Ramos (cell line): Measurements from ENCODE around the gene RAB44.

Experiments
- in situ Hi-C: fragments of 300-500 bp; cut with MboI; formaldehyde crosslinking; loops from one replicate; pipeline ENCODE4 v1.14.3; 2022; ENCODE audit warnings: low sequenced_read_pairs; ENCODE audit not compliant: unreplicated experiment

Gene RAB44

GRCh38 chr6:36685166-36685924 lies 12.3 kb upstream of the RAB44 start:
- in situ Hi-C loops: no loop called here

DNA sequence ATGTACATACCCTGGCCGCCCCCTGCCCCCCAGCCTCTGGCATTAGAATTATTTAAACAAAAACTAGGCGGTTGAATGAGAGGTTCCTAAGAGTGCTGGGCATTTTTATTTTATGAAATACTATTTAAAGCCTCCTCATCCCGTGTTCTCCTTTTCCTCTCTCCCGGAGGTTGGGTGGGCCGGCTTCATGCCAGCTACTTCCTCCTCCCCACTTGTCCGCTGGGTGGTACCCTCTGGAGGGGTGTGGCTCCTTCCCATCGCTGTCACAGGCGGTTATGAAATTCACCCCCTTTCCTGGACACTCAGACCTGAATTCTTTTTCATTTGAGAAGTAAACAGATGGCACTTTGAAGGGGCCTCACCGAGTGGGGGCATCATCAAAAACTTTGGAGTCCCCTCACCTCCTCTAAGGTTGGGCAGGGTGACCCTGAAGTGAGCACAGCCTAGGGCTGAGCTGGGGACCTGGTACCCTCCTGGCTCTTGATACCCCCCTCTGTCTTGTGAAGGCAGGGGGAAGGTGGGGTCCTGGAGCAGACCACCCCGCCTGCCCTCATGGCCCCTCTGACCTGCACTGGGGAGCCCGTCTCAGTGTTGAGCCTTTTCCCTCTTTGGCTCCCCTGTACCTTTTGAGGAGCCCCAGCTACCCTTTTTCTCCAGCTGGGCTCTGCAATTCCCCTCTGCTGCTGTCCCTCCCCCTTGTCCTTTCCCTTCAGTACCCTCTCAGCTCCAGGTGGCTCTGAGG lies 11.5 kb upstream of the RAB44 start:
- in situ Hi-C loops: no loop called here

- in situ Hi-C loops: no loop called here
Observed at GRCh38 chr6:36686668-36687513, 10.7 kb upstream of the RAB44 start.

- in situ Hi-C loops: no loop called here
Observed at GRCh38 chr6:36688063-36688738, 9.4 kb upstream of the RAB44 start.

- in situ Hi-C loops: no loop called here
Observed at GRCh38 chr6:36688739-36689075, 8.9 kb upstream of the RAB44 start.

DNA sequence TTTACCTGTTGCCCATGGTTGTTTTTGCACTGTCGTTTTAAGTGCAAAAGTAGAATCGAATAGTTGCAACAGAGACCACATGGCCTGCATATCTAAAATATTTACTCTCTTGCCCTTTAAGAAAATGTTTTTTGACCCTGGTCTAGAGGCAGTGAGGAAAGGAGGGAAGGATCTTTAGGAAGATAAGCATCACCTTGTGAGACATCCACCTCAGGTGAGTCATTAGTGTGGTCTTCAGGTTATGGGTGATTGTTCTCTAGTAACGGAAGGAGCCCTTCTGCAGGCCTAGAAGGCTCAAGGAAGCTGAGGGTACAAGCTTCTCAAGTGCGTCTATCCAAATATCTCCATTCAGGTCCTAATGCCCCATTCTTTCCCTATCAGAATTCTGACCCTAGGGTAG lies 6.6 kb upstream of the RAB44 start:
- in situ Hi-C loops: no loop called here

- in situ Hi-C loops: no loop called here
Observed at GRCh38 chr6:36691612-36692011, 6.0 kb upstream of the RAB44 start.

- in situ Hi-C loops: no loop called here
Observed at GRCh38 chr6:36692220-36692619, 5.4 kb upstream of the RAB44 start.

DNA sequence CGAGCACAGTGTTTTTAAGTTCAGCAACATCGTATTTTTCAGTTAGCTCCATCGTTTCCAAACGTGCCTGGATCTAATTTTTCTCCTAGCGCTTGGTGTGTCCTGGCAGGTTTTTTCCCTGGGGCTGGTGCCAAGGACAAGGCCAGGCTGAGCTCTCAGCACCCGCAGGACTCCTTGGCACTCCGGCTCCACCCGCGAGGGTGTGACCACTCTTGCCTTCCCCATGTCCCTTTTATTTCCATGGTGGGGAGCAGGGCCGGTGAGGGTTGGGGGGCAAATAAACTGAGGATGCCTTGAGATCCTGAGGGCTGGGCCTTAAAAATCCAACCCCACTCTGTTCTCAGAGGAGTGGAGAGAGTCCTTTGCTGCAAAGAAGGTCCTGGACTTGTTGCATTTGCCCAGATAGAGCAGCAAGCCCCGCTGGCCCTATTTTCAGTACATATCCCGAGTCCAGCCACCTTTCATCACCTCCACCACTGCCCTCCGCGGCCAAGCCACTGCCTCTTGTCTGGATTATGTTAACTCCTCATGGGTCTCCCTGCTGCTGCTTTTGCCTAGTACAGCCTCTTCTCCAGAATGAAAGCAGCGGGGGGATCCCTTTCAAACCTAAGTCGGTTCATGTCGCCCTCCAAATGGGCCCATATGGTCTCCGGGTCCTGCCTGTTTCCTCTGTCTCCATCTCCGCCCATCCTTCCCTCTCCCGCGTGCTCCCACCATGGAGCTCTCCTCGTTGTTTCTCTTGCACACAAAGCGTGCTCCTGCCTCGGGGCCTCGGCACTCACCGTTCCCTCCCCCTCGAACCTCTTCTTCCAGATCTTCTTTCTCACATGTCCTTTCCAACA lies 4.5 kb upstream of the RAB44 start:
- in situ Hi-C loops: no loop called here

GRCh38 chr6:36694616-36695015 lies 3.0 kb upstream of the RAB44 start:
- in situ Hi-C loops: no loop called here

- in situ Hi-C loops: no loop called here
Observed at GRCh38 chr6:36695414-36695813, 2.2 kb upstream of the RAB44 start.

- in situ Hi-C loops: no loop called here
Observed at GRCh38 chr6:36698196-36698595, 570 bp downstream of the RAB44 start.

DNA sequence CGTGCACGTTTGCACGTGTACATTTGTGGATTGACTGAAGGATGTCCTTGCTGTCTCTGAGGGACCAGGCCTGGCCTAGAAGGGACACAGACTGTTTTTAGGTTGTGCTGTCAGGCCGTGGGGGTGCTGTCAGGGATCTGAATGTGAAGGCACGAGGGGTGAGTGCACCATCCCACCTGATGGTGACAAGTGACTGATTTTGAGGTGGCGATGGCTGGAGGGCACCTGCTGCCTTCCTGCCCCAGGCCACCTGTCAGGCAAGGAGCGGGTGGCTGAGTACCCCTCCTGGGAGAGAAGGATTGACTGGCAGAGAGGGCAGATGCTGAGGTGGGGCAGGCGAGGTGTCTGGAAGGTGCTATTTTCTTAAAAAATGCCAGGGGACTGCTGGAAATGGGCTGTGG lies 1.2 kb downstream of the RAB44 start:
- in situ Hi-C loops: no loop called here

DNA sequence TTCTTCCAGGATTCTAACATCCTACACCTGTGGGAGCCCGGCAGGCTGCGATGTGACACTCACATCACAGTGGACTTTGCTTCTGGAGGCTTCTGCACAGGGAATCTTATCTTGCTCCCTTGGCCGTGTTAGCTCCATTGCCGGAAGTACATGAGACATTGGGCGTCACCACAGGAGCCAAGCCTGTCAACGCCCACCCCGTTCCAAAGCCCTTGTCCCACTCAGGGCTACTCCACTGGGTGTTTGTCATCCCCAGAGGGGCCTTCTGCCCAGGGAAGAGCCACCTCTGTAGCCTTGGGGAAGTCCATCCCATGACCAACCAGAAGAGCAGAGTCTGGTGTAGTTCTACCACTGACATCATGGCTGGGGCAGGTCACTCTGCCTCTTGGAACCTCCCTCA lies 1.7 kb downstream of the RAB44 start:
- in situ Hi-C loops: no loop called here

DNA sequence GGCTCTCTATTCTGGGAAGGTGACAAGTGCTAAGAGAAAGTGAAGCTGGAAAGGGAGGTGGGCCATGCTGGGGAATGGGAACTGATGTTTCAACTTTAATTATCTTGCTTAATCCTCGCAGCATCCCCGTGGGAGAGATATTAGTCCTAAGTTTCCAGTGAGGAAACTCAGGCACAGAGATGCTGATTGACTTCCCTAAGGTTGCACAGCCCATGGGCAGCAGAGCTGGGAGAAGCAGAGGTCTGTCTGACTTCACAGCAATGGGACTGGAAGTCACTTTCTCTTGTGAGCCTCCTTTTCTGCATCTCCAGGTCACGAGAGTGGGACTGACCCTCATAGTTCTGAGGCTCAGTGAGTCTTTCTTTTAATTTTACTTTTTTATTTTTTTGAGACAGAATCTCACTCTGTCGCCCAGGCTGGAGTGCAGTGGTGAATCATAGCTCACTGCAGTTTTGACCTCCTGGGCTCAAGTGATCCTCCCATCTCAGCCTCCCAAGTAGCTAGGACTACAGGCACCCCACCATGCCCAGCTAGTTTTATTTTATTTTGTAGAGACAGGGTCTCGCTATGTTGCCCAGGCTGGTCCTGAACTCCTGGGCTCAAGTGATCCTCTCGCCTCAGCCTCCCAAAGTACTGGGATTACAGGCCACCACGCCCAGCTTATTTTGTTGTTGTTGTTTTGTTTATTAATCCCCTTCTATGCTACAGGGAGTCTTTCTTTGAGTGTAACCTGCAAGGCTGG lies 2.6 kb downstream of the RAB44 start:
- in situ Hi-C loops: no loop called here

DNA sequence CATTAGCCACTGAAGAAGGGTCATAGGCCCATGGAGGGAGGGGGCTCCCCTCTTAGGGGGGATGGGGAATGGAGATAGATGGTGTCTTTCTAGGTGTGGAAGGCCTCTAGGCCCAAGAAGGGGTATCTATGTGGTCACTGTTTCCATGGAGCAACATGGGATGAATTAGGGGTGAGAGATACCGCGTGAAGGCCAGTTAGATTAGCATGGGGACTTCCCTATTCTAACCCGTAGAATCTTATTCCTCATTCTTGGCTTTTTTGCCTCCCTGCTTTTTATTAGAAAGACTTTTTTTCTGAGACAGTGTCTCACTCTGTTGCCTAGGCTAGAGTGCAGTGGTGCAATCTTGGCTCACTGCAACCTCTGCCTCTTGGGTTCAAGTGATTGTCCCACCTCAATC lies 3.2 kb downstream of the RAB44 start:
- in situ Hi-C loops: no loop called here

DNA sequence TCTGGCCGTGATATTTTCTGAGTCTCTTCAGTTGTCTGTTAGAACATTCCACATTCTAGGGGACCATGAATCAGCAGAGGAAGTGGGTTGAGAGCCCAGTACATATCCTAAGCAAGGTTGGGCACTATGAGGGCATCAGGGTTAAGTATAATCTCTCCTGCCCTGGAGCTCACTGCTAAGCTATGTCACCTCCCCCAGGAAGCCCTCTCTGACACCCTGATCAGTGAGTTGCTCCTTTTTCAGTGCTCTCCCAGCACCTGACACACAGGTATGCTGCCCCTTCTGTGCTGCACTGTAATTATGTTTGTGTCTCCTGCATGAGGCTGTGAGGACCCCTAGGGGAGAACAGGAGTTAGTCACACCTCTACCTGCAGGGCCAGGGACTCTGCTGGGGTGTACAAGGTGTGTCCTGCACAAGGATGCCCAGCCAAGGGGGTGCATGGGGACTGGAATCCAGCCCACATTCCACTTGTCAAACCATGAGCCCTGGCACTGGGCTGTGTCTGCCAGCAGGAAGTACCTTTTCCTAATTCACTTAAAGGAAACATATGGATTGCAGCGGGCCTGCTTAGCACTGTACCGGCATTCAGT lies 3.9 kb downstream of the RAB44 start:
- in situ Hi-C loops: no loop called here

DNA sequence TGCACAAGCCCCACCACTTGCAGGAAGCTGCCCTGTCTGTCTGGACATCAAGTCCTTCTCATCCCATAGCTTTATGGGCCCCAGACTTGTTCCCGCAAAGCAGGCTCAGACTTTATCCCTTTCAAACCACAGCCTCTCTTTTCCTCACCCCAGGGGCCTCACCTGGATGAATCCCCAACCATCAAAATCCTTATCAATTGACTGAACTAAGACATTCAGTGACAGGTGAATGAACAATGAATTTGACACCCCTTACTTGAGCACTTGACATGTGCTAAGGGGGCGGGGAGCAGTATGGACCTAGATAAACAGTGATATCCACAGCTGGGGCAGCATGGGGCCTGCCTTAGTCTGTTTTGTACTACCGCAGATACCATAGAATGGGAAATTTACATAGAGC lies 5.0 kb downstream of the RAB44 start:
- in situ Hi-C loops: no loop called here
